Measurements from ENCODE around the gene APOC4.
"Not testable (repeated sequence)": the region's sequence is repeated elsewhere in the genome, so short reads cannot be mapped to it uniquely, and the experiment has no call there.

APOC4 gene

DNA sequence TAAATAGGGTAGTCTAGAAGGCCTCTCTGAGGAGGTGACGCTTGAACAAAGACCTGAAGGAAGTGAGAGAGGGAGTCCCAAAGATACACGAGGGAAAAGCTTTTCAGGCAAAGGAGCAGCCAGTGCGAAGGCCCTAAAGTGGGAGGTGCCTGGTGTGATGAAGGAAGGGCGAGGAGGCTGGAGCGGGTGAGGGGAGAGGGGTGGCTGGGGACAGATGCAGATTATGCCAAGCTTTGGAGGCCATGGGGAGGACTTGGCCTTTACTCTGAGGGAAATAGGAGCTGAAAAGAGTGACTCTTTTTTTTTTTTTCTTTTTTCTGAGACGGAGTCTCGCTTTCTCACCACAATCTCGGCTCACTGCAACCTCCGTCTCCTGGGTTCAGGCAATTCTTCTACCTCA is 16.1 kb downstream of the APOC4 start:
- no peak for DNase-seq (ENCODE audit: low spot score)

GRCh38 chr19:44959691-44960090 is 17.7 kb downstream of the APOC4 start:
- no peak for DNase-seq (ENCODE audit: low spot score)

GRCh38 chr19:44960906-44961728 is 19.1 kb downstream of the APOC4 start:
- DNase-seq (ENCODE audit: low spot score), result no peak

DNA sequence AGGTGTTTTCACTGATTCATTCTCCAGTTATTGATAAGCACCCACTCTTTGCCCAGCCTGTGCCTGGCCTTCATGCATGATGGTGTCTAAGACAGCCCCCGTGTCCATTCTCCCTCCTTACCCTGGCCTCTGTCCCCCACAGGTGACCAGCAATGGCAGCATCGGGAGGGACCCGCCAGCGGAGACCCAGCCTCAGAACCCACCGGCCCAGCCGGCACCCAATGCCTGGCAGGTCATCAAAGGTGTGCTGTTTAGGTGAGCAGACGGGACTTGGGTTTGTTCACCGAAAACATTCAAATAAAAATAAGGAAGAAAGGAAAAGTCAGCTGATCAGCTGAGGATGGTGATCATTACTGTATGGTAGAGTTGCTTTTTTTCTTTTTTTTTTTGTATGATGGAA is 19.8 kb downstream of the APOC4 start:
- no peak for DNase-seq (ENCODE audit: low spot score)

DNA sequence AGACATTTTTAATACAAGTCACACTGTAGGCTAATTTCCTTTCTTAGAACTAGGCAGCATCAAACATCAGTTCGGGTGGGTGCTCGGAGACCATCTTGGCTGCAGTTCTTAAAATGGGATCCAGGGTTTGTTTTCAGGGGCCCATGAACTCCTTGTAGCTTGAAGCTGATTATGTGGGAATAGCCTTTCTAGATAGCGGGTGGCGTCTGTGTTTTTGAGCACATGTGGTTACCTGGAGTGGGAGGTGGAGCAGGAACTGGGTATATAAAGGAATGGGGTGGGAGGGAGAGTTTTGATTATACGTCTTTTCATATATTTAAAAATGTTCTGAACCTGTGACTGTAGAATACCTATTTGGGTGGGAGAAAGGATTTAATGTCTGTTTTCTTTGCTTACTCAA is 26.1 kb downstream of the APOC4 start:
- DNase-seq (ENCODE audit: low spot score), result no peak

DNA sequence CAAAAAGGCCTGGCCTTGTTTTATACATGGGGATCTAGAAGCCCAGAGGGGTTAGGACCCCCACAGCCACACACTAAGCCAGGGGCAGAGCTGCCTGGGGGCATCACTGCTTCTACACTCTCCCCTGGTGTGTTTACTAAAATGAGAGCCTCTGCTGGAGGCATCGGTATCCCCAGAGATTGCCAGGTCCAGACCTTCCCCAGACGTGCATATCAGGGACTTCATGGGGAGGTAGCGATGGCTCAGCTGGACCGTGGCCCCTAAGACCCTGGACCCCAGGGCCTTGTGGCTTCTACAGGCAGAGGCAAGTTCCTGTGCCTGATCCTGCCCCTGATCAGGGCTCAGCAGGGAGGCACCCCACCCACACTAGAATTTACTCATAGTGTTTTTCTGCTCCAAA is 26.6 kb downstream of the APOC4 start:
- DNase-seq (ENCODE audit: low spot score), result no peak

GRCh38 chr19:44969437-44969836 is 27.4 kb downstream of the APOC4 start:
- no peak for DNase-seq (ENCODE audit: low spot score)

DNA sequence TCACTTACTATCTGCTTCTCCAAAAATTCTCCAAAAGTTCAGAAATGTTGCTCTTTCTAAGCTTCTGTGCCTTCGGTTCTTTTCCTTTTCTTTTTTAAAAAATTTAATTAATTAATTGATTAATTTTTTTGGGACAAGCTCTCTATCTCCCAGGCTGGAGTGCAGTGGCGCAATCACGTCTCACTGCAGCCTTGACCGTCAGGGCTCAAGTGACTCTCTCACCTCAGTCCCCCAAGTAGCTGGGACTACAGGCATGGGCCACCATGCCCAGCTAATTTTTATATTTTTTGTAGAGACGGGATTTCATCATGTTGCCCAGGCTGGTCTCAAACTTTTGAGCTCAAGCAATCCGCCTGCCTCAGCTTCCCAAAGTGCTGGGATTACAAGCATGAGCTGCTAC is 29.4 kb downstream of the APOC4 start:
- DNase-seq (ENCODE audit: low spot score), result not testable (repeated sequence)

GRCh38 chr19:44972802-44973201 is 30.8 kb downstream of the APOC4 start:
- DNase-seq (ENCODE audit: low spot score), result no peak

DNA sequence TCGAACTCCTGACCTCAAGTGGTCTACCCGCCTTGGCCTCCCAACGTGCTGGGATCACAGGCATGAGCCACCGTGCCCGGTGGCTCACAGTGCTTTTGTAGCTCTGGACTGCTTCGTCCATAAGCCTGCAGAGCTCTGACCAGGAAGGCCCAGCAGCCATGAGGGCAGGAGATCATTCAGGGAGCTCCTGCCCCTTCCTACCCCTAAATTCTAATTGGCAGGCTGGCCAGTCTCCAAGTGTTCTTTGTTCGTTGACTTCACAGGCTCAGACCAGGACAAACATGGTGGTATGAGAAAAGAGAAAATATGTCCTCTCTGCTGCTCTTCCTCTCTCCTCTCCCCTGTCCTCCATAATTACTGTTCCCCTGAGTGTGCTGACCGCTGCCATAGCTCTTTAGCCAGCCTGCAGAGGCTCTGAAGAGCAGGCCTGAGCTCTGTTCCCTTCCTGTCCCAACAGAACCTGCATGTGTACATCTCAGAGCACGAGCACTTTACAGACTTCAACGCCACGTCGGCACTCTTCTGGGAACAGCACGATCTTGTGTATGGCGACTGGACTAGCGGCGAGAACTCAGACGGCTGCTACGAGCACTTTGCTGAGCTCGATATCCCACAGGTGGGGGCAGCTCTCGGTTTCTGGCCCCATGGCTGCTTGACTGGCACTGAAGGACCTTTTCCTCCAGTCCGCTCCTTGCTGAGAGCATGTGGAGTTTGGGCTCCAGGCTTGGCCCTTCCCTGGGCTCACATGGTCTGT is 32.1 kb downstream of the APOC4 start:
- DNase-seq (ENCODE audit: low spot score), result no peak

DNA sequence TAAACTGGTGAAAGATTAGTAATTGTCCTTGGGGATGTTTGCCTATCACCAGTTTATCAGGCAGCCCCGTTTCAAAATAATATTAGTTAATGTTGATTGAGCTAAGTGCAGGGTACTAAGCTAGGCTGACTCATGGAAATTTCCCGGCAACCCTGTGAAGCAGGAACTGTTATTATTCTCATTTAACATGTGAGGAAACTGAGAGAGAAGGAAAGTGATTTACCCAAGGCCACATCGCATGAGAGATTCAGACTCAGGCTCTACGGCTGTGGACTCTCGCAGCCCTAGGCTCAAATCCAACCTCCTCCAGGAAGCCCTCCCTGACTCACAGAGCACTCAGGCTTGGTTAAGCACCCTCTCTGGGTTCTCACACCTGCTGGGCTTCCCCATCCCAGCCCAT is 32.8 kb downstream of the APOC4 start:
- no peak for DNase-seq (ENCODE audit: low spot score)

GRCh38 chr19:44975444-44975843 is 33.4 kb downstream of the APOC4 start:
- no peak for DNase-seq (ENCODE audit: low spot score)

DNA sequence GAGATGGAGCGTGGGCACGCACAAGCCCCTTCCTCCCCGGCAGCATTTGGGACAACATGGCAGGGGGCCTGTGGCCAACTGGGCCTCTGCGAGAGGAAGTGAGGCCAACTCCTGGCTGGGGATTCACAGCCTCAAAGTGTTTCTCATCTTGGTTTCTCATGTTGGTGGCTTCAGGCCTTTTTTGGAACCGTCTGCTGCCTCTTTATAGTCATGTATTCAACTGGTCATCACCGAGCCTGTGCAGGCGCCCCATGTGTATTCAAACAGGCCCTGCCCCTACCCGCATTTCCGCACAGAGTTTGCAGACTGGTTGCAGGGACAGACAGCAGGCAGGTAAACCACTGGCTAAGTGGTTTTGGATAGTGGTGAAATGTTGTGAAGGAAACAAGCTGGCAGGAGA is 42.0 kb downstream of the APOC4 start:
- DNase-seq (ENCODE audit: low spot score), result no peak

GRCh38 chr19:44985445-44985844 is 43.4 kb downstream of the APOC4 start:
- DNase-seq (ENCODE audit: low spot score), result no peak

- no peak for DNase-seq (ENCODE audit: low spot score)
Measured at GRCh38 chr19:44986389-44986788, 44.4 kb downstream of the APOC4 start.

DNA sequence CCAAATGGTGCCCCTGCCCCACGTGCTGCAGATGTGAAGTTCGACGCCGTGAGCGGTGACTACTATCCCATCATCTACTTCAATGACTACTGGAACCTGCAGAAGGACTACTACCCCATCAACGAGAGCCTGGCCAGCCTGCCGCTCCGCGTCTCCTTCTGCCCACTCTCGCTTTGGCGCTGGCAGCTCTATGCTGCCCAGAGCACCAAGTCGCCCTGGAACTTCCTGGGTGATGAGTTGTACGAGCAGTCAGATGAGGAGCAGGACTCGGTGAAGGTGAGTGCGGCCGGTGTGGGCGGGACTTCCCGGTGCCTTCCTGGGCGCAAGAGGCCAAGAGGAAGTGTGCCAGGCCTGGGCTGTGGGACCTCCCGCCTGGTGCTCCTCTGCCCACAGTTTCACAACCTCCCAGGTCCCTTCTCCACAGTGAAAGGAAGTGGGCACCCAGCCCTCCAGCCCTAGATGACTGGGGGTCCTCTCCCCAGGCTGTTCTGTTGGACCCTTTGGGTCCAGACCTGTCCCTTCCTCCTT is 45.2 kb downstream of the APOC4 start:
- no peak for DNase-seq (ENCODE audit: low spot score)

GRCh38 chr19:44988273-44988672 is 46.2 kb downstream of the APOC4 start:
- DNase-seq (ENCODE audit: low spot score), result no peak

DNA sequence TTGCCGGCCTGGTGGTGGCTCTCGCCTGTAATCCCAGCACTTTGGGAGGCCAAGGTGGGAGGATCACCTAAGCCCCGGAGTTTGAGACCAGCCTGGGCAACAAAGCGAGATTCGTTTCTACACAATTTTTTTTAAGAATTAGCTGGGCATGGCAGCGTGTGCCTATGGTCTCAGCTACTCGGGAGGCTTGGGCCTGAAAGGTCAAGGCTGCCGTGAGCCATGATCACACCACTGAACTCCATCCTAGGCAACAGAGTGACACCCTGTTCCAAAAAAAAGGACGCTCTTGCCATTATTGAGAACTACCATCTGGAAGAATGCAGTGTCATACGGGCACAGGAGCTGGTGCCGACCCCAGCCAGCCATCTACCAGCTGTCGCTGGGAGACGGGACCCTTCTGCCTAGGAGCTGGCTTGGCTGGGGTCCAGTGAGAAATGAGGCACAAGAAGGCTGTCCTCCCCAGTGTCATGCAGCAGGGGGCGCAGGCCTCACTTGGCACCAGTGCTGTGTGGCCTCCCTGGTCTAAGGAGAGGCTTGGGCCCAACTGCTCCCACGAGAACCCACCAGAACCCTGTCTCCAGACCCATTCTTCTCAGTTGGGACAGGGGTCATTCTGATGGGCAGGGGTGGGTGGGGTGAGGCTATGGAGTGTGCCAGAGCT is 47.0 kb downstream of the APOC4 start:
- DNase-seq (ENCODE audit: low spot score), result peak; percentile 71

DNA sequence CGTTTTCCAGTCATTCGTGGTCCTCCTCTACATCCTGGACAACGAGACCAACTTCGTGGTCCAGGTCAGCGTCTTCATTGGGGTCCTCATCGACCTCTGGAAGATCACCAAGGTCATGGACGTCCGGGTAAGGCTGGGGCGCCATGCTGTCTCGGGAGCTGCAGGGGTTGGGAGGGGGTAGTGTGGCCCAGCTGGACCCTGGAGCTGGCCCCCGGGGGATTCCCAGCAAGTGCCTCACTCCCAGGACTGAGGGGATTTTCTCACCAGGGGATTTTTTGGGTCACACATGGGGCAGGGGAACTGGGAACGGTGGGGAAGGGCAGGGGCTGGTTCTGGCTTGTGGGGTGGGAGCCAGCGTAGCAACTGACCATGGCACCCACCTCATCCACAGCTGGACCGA is 48.4 kb downstream of the APOC4 start:
- DNase-seq (ENCODE audit: low spot score), result no peak

- DNase-seq (ENCODE audit: low spot score), result no peak
Measured at GRCh38 chr19:44990966-44991365, 48.9 kb downstream of the APOC4 start.

- DNase-seq (ENCODE audit: low spot score), result no peak
Measured at GRCh38 chr19:44992336-44993163, 50.5 kb downstream of the APOC4 start.

DNA sequence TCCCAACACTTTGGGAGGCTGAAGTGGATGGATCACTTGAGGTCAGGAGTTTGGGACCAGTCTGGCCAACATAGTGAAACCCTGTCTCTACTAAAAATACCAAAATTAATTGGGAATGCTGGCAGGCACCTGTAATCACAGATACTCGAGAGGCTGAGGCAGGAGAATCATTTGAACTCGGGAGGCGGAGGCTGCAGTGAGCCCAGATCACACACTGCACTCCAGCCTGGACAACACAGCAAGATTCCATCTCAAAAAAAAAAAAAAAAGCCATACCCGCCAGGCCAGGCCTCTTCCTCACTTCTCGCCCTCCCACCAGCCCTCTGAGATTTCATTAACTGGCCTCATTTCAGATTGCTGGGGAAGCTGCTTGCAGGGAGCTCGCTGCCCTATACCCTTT is 51.5 kb downstream of the APOC4 start:
- no peak for DNase-seq (ENCODE audit: low spot score)
